ENCODE data around the gene INPP4A. TPM values are rescaled to one million over a fixed set of nuclear protein-coding genes. Genes with fewer than 3 reads are reported as not detected.

Gene INPP4A
- total and polyA plus RNA-seq, 2 of the 13 experiments (the other 11 are each of a cell fraction or from before 2014, with no cell fraction given), result 10.1 to 10.9 TPM

GRCh38 chr2:98540536-98540935 lies 95.9 kb downstream of the INPP4A start (continued):
- no peak for TF ChIP-seq ZBTB49 (CRISPR knock-in tag; IDR thresholded peaks at IDR 0.05; ENCODE audit: borderline replicate concordance)
- no peak for TF ChIP-seq E2F5 (CRISPR knock-in tag; conservative IDR thresholded peaks at IDR 0.05)
- TF ChIP-seq FOXC1 (CRISPR knock-in tag; IDR thresholded peaks at IDR 0.05; ENCODE audit: borderline replicate concordance), result no peak
- TF ChIP-seq TBL1XR1 (IDR thresholded peaks at IDR 0.05; ENCODE audit: borderline replicate concordance, low read length, partially characterized antibody), result no peak

- CTCF ChIA-PET (ENCODE audit: low intra/inter-chr PET ratio, low total read pairs), result no interaction called here
- intact Hi-C loops (cut with micrococcal nuclease; ENCODE audit: unreplicated experiment), result no loop called here
These were observed 96.8 kb downstream of the INPP4A start for GRCh38 chr2:98541489-98541888.

More at GRCh38 chr2:98541489-98541888, 96.8 kb downstream of the INPP4A start:
- H3K9me3 ChIP-seq (ENCODE audit: low read length), result no peaks in the 10 kb centered on the region
- no peak overlapping the region for H3K4me2 ChIP-seq (ENCODE audit: low read depth, low read length)
- H3K4me3 ChIP-seq (replicated peaks in 1 of 3; ENCODE audit: insufficient read depth in 1 of 3, low read depth in 2 of 3, low read length in 3 of 3), result no peak overlapping the region
- peaks cover 14 to 36% of the 10 kb centered on the region in 2 experiments; a peak in 4 of 5 replicates for H3K36me3 ChIP-seq (replicated peaks in 1 of 2; ENCODE audit: control insufficient read depth in 1 of 2, insufficient read depth in 2 of 2, low read length in 2 of 2)
- POLR2A ChIA-PET, result no interaction called here
- H4K20me1 ChIP-seq (ENCODE audit: insufficient read depth, low read length), result no peaks in the 10 kb centered on the region
- no peak overlapping the region for H3K9ac ChIP-seq (ENCODE audit: insufficient read depth, low read depth, low read length)
- FAIRE-seq (no peak), ATAC-seq (no peak), DNase-seq (ENCODE audit: low spot score) (no peak)
- no peaks in the 10 kb centered on the region for H3K4me1 ChIP-seq (ENCODE audit: insufficient read depth, low read length)
- TF ChIP-seq ZBTB38 (CRISPR knock-in tag; IDR thresholded peaks at IDR 0.05) (no peak), HNF4A (CRISPR knock-in tag; IDR thresholded peaks at IDR 0.05) (no peak), ZBTB2 (CRISPR knock-in tag; IDR thresholded peaks at IDR 0.05; ENCODE audit: low read depth) (no peak), GABPB1 (CRISPR knock-in tag; IDR thresholded peaks at IDR 0.05) (no peak), NR2F6 (IDR thresholded peaks at IDR 0.05) (no peak), NR2F6 (CRISPR knock-in tag; IDR thresholded peaks at IDR 0.05) (no peak), ZFYVE20 (CRISPR knock-in tag; IDR thresholded peaks at IDR 0.05; ENCODE audit: borderline replicate concordance, low read depth) (no peak), TBP (CRISPR knock-in tag; IDR thresholded peaks at IDR 0.05) (no peak), ZIK1 (CRISPR knock-in tag; IDR thresholded peaks at IDR 0.05; ENCODE audit: borderline replicate concordance, low read depth) (no peak), BCL6 (CRISPR knock-in tag; IDR thresholded peaks at IDR 0.05) (no peak), FOXA1 (IDR thresholded peaks at IDR 0.05) (no peak), FOXA1 (CRISPR knock-in tag; IDR thresholded peaks at IDR 0.05) (no peak), ZNF607 (CRISPR knock-in tag; IDR thresholded peaks at IDR 0.05; ENCODE audit: borderline replicate concordance) (no peak), MAFG (CRISPR knock-in tag; IDR thresholded peaks at IDR 0.05) (no peak)
- in situ Hi-C loops (cut with HindIII; ENCODE audit: extremely low pct_ligation_motif_present, low pct_unique_long_range_greater_than_20kb), result no loop called here
- no TSS peak for BruUV-seq (replicated peaks)
- no peak overlapping the region for H2AFZ ChIP-seq (ENCODE audit: low read length)
- no peaks in the 10 kb centered on the region for H3K79me2 ChIP-seq (ENCODE audit: insufficient read depth, low read length)
- H3K27me3 ChIP-seq (ENCODE audit: control insufficient read depth in 1 of 2, insufficient read depth in 2 of 2, low read length in 2 of 2), result no peaks in the 10 kb centered on the region
- no peak overlapping the region for H3K27ac ChIP-seq (ENCODE audit: extremely low read length, insufficient read depth, low read length)
